NCI-H2107 treated with DMSO at 0.1 percent for 48 hours (cell line): ENCODE measurements around the gene STXBP1.

ENCODE experiments used
- DNase-seq: peaks from one replicate; lab custom pipeline; 2025; ENCODE audit not compliant: unreplicated experiment; lab: John Stamatoyannopoulos, UW

Gene STXBP1

GRCh38 chr9:127611899-127612790 lies at the start of gene STXBP1:
STXBP1 (plus strand) TSS chr9:127612277; CDS start chr9:127612404, 127 bp downstream.
- DNase-seq = peak; percentile 36

- no peak for DNase-seq
Observed at GRCh38 chr9:127562279-127562796, 49.7 kb upstream of the STXBP1 start.

GRCh38 chr9:127562841-127563401 lies 49.2 kb upstream of the STXBP1 start:
- no peak for DNase-seq

- no peak for DNase-seq
Observed at GRCh38 chr9:127563579-127563978, 48.5 kb upstream of the STXBP1 start.

GRCh38 chr9:127565231-127565630 lies 46.8 kb upstream of the STXBP1 start:
- DNase-seq = no peak

GRCh38 chr9:127566351-127567001 lies 45.6 kb upstream of the STXBP1 start:
- DNase-seq = no peak

- DNase-seq = no peak
Observed at GRCh38 chr9:127567035-127567729, 44.9 kb upstream of the STXBP1 start.

GRCh38 chr9:127567730-127568617 lies 44.1 kb upstream of the STXBP1 start:
- no peak for DNase-seq

GRCh38 chr9:127568618-127568970 lies 43.5 kb upstream of the STXBP1 start:
- DNase-seq = no peak

- peak; percentile 74 for DNase-seq
Observed at GRCh38 chr9:127568971-127569885, 42.8 kb upstream of the STXBP1 start.

- DNase-seq = peak; percentile 85
Observed at GRCh38 chr9:127569886-127570401, 42.1 kb upstream of the STXBP1 start.

GRCh38 chr9:127570533-127571111 lies 41.5 kb upstream of the STXBP1 start:
- DNase-seq = no peak

GRCh38 chr9:127571971-127572370 lies 40.1 kb upstream of the STXBP1 start:
- no peak for DNase-seq

- DNase-seq = no peak
Observed at GRCh38 chr9:127572961-127573721, 38.9 kb upstream of the STXBP1 start.

- DNase-seq = peak; percentile 93
Observed at GRCh38 chr9:127574072-127574993, 37.7 kb upstream of the STXBP1 start.

GRCh38 chr9:127575875-127576778 lies 36.0 kb upstream of the STXBP1 start:
- no peak for DNase-seq
